Mesothelial cell of epicardium (in vitro differentiated cells): ENCODE measurements around the gene C3orf38. TPM values are rescaled to one million over a fixed set of nuclear protein-coding genes. Genes with fewer than 3 reads are reported as not detected.

Source experiments
- DNase-seq, 2 experiments: peaks; one replicate each; pipeline ENCODE4 v3.0.0; 2021; ENCODE audit warnings: low spot score in 2 of 2; ENCODE audit not compliant: unreplicated experiment in 2 of 2
- H3K27ac Mint-ChIP-seq: 2 replicates; pipeline ENCODE4 v1.8.0; 2021; ENCODE audit warnings: mixed read lengths
- H3K27me3 Mint-ChIP-seq: 2 replicates; pipeline ENCODE4 v1.8.0; 2021; ENCODE audit warnings: low read depth, mixed read lengths
- H3K36me3 Mint-ChIP-seq: 2 replicates; pipeline ENCODE4 v1.8.0; 2021; ENCODE audit warnings: mixed read lengths
- H3K4me1 Mint-ChIP-seq: 2 replicates; pipeline ENCODE4 v1.8.0; 2021; ENCODE audit warnings: mixed read lengths
- H3K4me3 Mint-ChIP-seq: 2 replicates; pipeline ENCODE4 v1.8.0; 2021; ENCODE audit warnings: mild to moderate bottlenecking, moderate library complexity, mixed read lengths
- H3K9me3 Mint-ChIP-seq: 2 replicates; pipeline ENCODE4 v1.8.0; 2021; ENCODE audit warnings: mixed read lengths
- CTCF ChIP-seq: fragments of 200-600 bp; sonication (generic); IDR thresholded peaks from one replicate; pipeline ENCODE4 v1.5.0; 2021; ENCODE audit warnings: antibody characterized with exemption; ENCODE audit not compliant: unreplicated experiment
- total RNA-seq: library from RNA; stranded (reverse); gene quantifications from 3 replicates; pipeline ENCODE4 v1.2.1, GENCODE V29; 2021

The C3orf38 gene
- total RNA-seq, 1 donor from 2014 or later, result 31.9 TPM

- H3K27ac Mint-ChIP-seq, result no peak overlapping the region
- H3K27me3 Mint-ChIP-seq, result no peaks in the 10 kb centered on the region
- no peak overlapping the region for H3K4me3 Mint-ChIP-seq
- peaks cover 3% of the 10 kb centered on the region for H3K4me1 Mint-ChIP-seq
- H3K36me3 Mint-ChIP-seq, result no peaks in the 10 kb centered on the region
- TF ChIP-seq CTCF, result no peak
- H3K9me3 Mint-ChIP-seq, result no peaks in the 10 kb centered on the region
- DNase-seq, result no peak
These were observed 48.4 kb downstream of the C3orf38 start for GRCh38 chr3:88198121-88198520.

GRCh38 chr3:88203642-88204055 lies 53.9 kb downstream of the C3orf38 start:
- peak; percentile 89 for TF ChIP-seq CTCF
- Mint-ChIP-seq H3K27me3 (no peaks in the 10 kb centered on the region), H3K4me3 (peak overlapping the region; percentile 36), H3K4me1 (peaks cover 4% of the 10 kb centered on the region), H3K36me3 (no peaks in the 10 kb centered on the region), H3K9me3 (no peaks in the 10 kb centered on the region), H3K27ac (no peak overlapping the region)
- DNase-seq, result peak in 1 of 2 experiments; percentile 83

Other genes with a start within 250 kb of the C3orf38 start
- 73.9 to 83.5 TPM (median 76.5 TPM) in 3 replicates for gene CGGBP1, start 91.0 kb upstream of the C3orf38 start, total RNA-seq
- 15.3 to 16.5 TPM (median 16.2 TPM) in 3 replicates for gene ZNF654, start 90.7 kb upstream of the C3orf38 start, total RNA-seq